ENCODE data around the gene HSPB2.

- TF ChIP-seq CTCF (IDR thresholded peaks at IDR 0.05) (no peak), POLR2A (IDR thresholded peaks at IDR 0.05) (no peak)
Observed at GRCh38 chr11:111935317-111936039, 22.9 kb downstream of the HSPB2 start.

Measured in lower leg skin (tissue), 3 donors.